Measurements from ENCODE around the gene TMPRSS9.

Gene TMPRSS9

DNA sequence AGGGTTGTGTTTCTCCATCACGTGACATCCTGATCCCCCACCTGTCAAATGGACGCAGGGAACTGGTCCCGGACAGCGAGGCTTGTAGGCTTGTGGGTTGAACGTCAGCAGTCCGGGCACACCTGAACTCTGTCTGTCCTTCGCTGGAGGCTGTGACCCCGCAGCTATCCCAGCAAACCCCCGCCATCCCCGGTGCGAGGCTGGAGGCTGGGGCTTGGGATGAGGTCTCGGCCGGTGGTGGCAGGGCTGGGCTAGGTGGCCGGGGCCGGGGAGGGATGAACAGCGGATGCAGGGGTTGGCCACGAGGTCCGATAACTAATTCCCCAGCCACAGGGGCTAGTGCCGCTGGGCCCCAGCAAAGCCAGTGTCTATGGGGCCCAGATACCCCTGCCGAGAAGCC, 40.5 kb upstream of the TMPRSS9 start:
- Histone ChIP-seq H2BK15ac (ENCODE audit: low read depth, poor library complexity, severe bottlenecking) (no peak overlapping the region), H3K23ac (ENCODE audit: low read length in 2 of 2) (no peak overlapping the region), H3K18ac (ENCODE audit: low read depth in 1 of 2, low read length in 2 of 2) (no peak overlapping the region), H3K27me3 (ENCODE audit: control insufficient read depth in 1 of 2, insufficient read depth in 1 of 2, low read length in 2 of 2) (no peaks in the 10 kb centered on the region), H2BK120ac (ENCODE audit: low read depth, low read length) (no peak overlapping the region), H3K9me3 (ENCODE audit: control insufficient read depth, low read length) (peaks cover 8% of the 10 kb centered on the region), H3K4me1 (ENCODE audit: control insufficient read depth, insufficient read depth, low read depth, low read length) (peaks cover 9% of the 10 kb centered on the region), H4K91ac (ENCODE audit: low read length) (no peak overlapping the region), H4K8ac (ENCODE audit: low read length) (no peak overlapping the region), H3K9ac (ENCODE audit: low read length) (no peak overlapping the region), H3K36me3 (ENCODE audit: control insufficient read depth in 1 of 2, insufficient read depth in 2 of 2, low read depth in 1 of 2, low read length in 2 of 2) (peaks cover 19 to 36% of the 10 kb centered on the region in 2 experiments), H2BK5ac (ENCODE audit: low read depth, low read length, poor library complexity, severe bottlenecking) (no peak overlapping the region), H3K4me3 (ENCODE audit: insufficient read depth in 1 of 2, low read depth in 1 of 2, low read length in 2 of 2) (no peak overlapping the region), H3K14ac (ENCODE audit: low read length in 2 of 2) (no peak overlapping the region), H2AK5ac (ENCODE audit: low read length, severe bottlenecking) (no peak overlapping the region), H2BK12ac (ENCODE audit: low read length in 2 of 2) (no peak overlapping the region), H3K4ac (ENCODE audit: low read depth in 1 of 2, low read length in 2 of 2) (no peak overlapping the region), H3K79me1 (replicated peaks; ENCODE audit: low read length, poor library complexity, severe bottlenecking) (peaks cover 6% of the 10 kb centered on the region), H3K4me2 (ENCODE audit: low read length, poor library complexity, severe bottlenecking) (no peak overlapping the region), H3K27ac (ENCODE audit: low read length, poor library complexity, severe bottlenecking) (no peak overlapping the region), H2AFZ (ENCODE audit: low read depth, low read length) (no peak overlapping the region)
- 93% methylated on average over 20 of the region's 20 CpGs for WGBS
- DNase-seq, result no peak

- no peak overlapping the region for H4K8ac ChIP-seq (ENCODE audit: low read length)
- no peak overlapping the region for H3K4ac ChIP-seq (ENCODE audit: low read depth in 1 of 2, low read length in 2 of 2)
Observed at GRCh38 chr19:2320049-2320448, 40.0 kb upstream of the TMPRSS9 start.

GRCh38 chr19:2320939-2321338, 39.1 kb upstream of the TMPRSS9 start:
- no peak overlapping the region for H2BK12ac ChIP-seq (ENCODE audit: low read length in 2 of 2)
- no peak overlapping the region for H2BK120ac ChIP-seq (ENCODE audit: low read depth, low read length)
- H3K23ac ChIP-seq (ENCODE audit: low read length in 2 of 2), result no peak overlapping the region
- 89% methylated on average over 12 of the region's 12 CpGs for WGBS
- H3K9me3 ChIP-seq (ENCODE audit: control insufficient read depth, low read length), result no peaks in the 10 kb centered on the region
- no peak overlapping the region for H2BK5ac ChIP-seq (ENCODE audit: low read depth, low read length, poor library complexity, severe bottlenecking)
- no peak overlapping the region for H2AK5ac ChIP-seq (ENCODE audit: low read length, severe bottlenecking)
- no peak overlapping the region for H2BK15ac ChIP-seq (ENCODE audit: low read depth, poor library complexity, severe bottlenecking)
- H3K27ac ChIP-seq (ENCODE audit: low read length, poor library complexity, severe bottlenecking), result no peak overlapping the region
- no peak overlapping the region for H2AFZ ChIP-seq (ENCODE audit: low read depth, low read length)
- no peak overlapping the region for H3K4me3 ChIP-seq (ENCODE audit: insufficient read depth in 1 of 2, low read depth in 1 of 2, low read length in 2 of 2)
- H3K4me1 ChIP-seq (ENCODE audit: control insufficient read depth, insufficient read depth, low read depth, low read length), result peaks cover 20% of the 10 kb centered on the region
- H3K18ac ChIP-seq (ENCODE audit: low read depth in 1 of 2, low read length in 2 of 2), result no peak overlapping the region
- H3K27me3 ChIP-seq (ENCODE audit: control insufficient read depth in 1 of 2, insufficient read depth in 1 of 2, low read length in 2 of 2), result no peaks in the 10 kb centered on the region
- no peak overlapping the region for H3K4ac ChIP-seq (ENCODE audit: low read depth in 1 of 2, low read length in 2 of 2)
- peaks cover 18% of the 10 kb centered on the region for H3K79me1 ChIP-seq (replicated peaks; ENCODE audit: low read length, poor library complexity, severe bottlenecking)
- peaks cover 28 to 50% of the 10 kb centered on the region in 2 experiments for H3K36me3 ChIP-seq (ENCODE audit: control insufficient read depth in 1 of 2, insufficient read depth in 2 of 2, low read depth in 1 of 2, low read length in 2 of 2)
- no peak overlapping the region for H3K4me2 ChIP-seq (ENCODE audit: low read length, poor library complexity, severe bottlenecking)
- no peak overlapping the region for H3K14ac ChIP-seq (ENCODE audit: low read length in 2 of 2)
- no peak overlapping the region for H4K91ac ChIP-seq (ENCODE audit: low read length)
- H4K8ac ChIP-seq (ENCODE audit: low read length), result no peak overlapping the region
- H3K9ac ChIP-seq (ENCODE audit: low read length), result no peak overlapping the region
- DNase-seq, result no peak

More at GRCh38 chr19:2320049-2320448, 40.0 kb upstream of the TMPRSS9 start:
- H2AFZ ChIP-seq (ENCODE audit: low read depth, low read length), result no peak overlapping the region
- H2BK15ac ChIP-seq (ENCODE audit: low read depth, poor library complexity, severe bottlenecking), result no peak overlapping the region
- H3K27me3 ChIP-seq (ENCODE audit: control insufficient read depth in 1 of 2, insufficient read depth in 1 of 2, low read length in 2 of 2), result no peaks in the 10 kb centered on the region
- H3K9ac ChIP-seq (ENCODE audit: low read length), result no peak overlapping the region
- peaks cover 14% of the 10 kb centered on the region for H3K4me1 ChIP-seq (ENCODE audit: control insufficient read depth, insufficient read depth, low read depth, low read length)
- no peak overlapping the region for H3K23ac ChIP-seq (ENCODE audit: low read length in 2 of 2)
- 82% methylated on average over 11 of the region's 12 CpGs for WGBS
- no peak overlapping the region for H2AK5ac ChIP-seq (ENCODE audit: low read length, severe bottlenecking)
- H3K27ac ChIP-seq (ENCODE audit: low read length, poor library complexity, severe bottlenecking), result no peak overlapping the region
- no peak overlapping the region for H2BK5ac ChIP-seq (ENCODE audit: low read depth, low read length, poor library complexity, severe bottlenecking)
- H3K18ac ChIP-seq (ENCODE audit: low read depth in 1 of 2, low read length in 2 of 2), result no peak overlapping the region
- H4K91ac ChIP-seq (ENCODE audit: low read length), result no peak overlapping the region
- peaks cover 10% of the 10 kb centered on the region for H3K79me1 ChIP-seq (replicated peaks; ENCODE audit: low read length, poor library complexity, severe bottlenecking)
- H2BK12ac ChIP-seq (ENCODE audit: low read length in 2 of 2), result no peak overlapping the region
- no peak for DNase-seq
- no peak overlapping the region for H3K14ac ChIP-seq (ENCODE audit: low read length in 2 of 2)
- H3K36me3 ChIP-seq (ENCODE audit: control insufficient read depth in 1 of 2, insufficient read depth in 2 of 2, low read depth in 1 of 2, low read length in 2 of 2), result peaks cover 24 to 41% of the 10 kb centered on the region in 2 experiments
- H2BK120ac ChIP-seq (ENCODE audit: low read depth, low read length), result no peak overlapping the region
- no peak overlapping the region for H3K4me3 ChIP-seq (ENCODE audit: insufficient read depth in 1 of 2, low read depth in 1 of 2, low read length in 2 of 2)
- no peak overlapping the region for H3K4me2 ChIP-seq (ENCODE audit: low read length, poor library complexity, severe bottlenecking)
- peaks cover 3% of the 10 kb centered on the region for H3K9me3 ChIP-seq (ENCODE audit: control insufficient read depth, low read length)

- Histone ChIP-seq H2BK5ac (ENCODE audit: low read depth, low read length, poor library complexity, severe bottlenecking) (no peak overlapping the region), H2BK120ac (ENCODE audit: low read depth, low read length) (no peak overlapping the region), H3K27me3 (ENCODE audit: control insufficient read depth in 1 of 2, insufficient read depth in 1 of 2, low read length in 2 of 2) (no peaks in the 10 kb centered on the region), H2BK15ac (ENCODE audit: low read depth, poor library complexity, severe bottlenecking) (no peak overlapping the region), H3K4me3 (ENCODE audit: insufficient read depth in 1 of 2, low read depth in 1 of 2, low read length in 2 of 2) (no peak overlapping the region), H3K4me1 (ENCODE audit: control insufficient read depth, insufficient read depth, low read depth, low read length) (peaks cover 20% of the 10 kb centered on the region), H3K9ac (ENCODE audit: low read length) (no peak overlapping the region), H4K91ac (ENCODE audit: low read length) (no peak overlapping the region), H3K14ac (ENCODE audit: low read length in 2 of 2) (no peak overlapping the region), H2AFZ (ENCODE audit: low read depth, low read length) (no peak overlapping the region), H2AK5ac (ENCODE audit: low read length, severe bottlenecking) (no peak overlapping the region), H3K27ac (ENCODE audit: low read length, poor library complexity, severe bottlenecking) (no peak overlapping the region), H3K9me3 (ENCODE audit: control insufficient read depth, low read length) (no peaks in the 10 kb centered on the region), H4K8ac (ENCODE audit: low read length) (no peak overlapping the region), H3K4ac (ENCODE audit: low read depth in 1 of 2, low read length in 2 of 2) (no peak overlapping the region), H3K36me3 (ENCODE audit: control insufficient read depth in 1 of 2, insufficient read depth in 2 of 2, low read depth in 1 of 2, low read length in 2 of 2) (peaks cover 30 to 56% of the 10 kb centered on the region in 2 experiments), H3K23ac (ENCODE audit: low read length in 2 of 2) (no peak overlapping the region), H3K18ac (ENCODE audit: low read depth in 1 of 2, low read length in 2 of 2) (no peak overlapping the region), H3K79me1 (replicated peaks; ENCODE audit: low read length, poor library complexity, severe bottlenecking) (peaks cover 20% of the 10 kb centered on the region), H2BK12ac (ENCODE audit: low read length in 2 of 2) (no peak overlapping the region), H3K4me2 (ENCODE audit: low read length, poor library complexity, severe bottlenecking) (no peak overlapping the region)
- WGBS, result 91% methylated on average over 30 of the region's 39 CpGs
- no peak for DNase-seq
Observed at GRCh38 chr19:2321565-2322283, 38.3 kb upstream of the TMPRSS9 start.

All from mesenchymal stem cell (in vitro differentiated cells and primary cell).